ENCODE data around the gene CSTF3.

Gene CSTF3

DNA sequence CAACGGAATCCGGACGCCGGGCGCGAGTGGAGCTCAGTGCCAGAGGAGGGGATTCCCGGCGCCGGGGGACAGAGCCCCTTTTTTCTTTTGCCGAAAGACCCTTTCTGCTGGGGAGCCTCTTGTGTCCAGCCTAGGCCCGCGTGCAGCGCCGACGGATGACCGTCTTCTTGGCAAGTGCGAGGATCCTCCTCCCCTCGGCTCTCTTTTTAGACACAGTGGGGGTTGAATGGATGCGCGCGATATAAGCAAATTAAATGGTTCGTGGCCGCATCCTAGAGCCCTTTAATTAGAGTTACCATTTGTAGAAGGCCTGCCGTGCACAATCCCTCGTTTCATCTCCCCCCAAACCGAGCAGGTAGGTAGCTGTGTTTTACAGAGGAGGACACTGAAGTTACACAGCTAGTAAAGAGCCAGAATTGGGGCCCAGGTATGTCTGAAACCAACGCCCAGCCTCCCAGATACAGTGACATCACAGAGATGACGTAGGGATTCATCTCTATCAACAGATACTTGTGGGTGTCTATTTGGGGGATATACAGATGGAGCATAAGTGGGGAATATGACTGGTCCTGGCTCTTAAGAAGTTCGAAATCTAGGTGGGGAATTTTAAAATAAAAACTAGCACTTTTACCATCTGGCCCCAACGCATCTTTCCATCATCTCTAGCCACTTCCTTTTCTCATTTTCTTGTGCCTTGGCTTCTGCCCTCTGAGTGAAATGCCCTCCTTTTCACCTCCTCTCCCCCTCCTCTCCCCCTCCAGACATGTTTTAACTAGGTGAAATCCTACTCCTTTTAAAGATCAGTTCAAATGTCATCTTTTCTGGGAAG lies 121.0 kb downstream of the CSTF3 start:
- DNase-seq (ENCODE audit: low read depth), result peak; percentile 19

DNA sequence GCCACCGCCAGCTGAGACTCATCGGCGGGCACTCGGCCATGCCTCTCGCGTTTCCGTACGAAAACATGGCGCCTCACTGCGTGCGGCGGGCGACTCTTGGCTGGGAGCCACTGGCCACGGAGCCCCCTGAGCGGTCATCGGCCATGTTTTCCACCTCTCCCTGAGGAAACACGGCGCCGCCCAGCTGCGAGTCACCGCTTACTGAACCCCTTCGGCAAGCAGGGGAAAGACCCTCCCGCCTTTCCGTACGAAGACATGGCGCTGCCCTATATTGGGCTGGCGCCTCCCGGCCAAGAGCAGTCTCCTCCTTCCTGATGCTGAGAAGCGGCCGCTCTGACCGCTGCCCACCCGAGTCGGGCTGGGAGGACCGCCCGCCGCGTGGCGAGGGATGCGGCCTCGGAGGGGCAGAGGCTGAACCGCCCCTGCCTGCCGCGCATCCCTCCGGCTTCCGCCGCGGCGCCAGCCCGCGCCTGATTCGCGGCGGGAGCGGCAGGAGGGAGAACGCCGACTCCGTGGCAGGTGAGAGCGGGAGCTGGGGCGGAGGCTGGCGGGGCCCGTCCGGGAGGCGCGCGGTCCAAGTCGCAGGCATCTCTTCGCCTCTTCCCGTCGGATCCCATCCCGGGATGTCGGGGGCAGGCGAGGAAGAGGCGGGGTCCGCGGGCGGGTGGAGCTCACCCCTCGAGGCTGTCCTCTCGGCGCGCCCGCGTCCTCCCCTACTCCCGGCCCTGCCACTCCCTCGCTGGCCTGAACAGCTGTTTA lies 121.8 kb downstream of the CSTF3 start, which contains the start of gene TCP11L1:
TSS of gene TCP11L1 (plus strand) at position 299 of the 759 bp plus-strand sequence. CDS start 4,202 bp downstream, outside the sequence.
- peak; percentile 58 for DNase-seq (ENCODE audit: low read depth)

DNA sequence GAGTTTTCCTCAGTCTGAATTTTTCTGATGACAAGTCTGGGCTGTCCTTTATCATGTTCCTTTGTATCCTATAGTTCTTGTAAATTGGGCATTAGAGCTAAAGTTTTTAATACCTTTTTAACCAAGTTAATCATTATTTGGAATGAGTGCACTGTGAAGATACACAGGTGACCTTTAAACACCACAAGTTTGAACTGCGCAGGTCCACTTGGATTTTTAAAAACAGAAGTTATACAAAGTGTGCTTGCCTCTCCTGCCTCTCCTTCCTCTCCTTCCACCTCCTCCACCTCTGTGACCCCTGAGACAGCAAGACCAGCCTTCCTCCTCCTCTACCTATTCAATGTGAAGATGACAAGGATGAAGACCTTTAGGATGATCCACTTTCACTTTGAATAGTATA lies 126.3 kb downstream of the CSTF3 start:
- DNase-seq (ENCODE audit: low read depth), result no peak
